ENCODE measurements around the gene UBR7. TPM values are rescaled to one million over a fixed set of nuclear protein-coding genes. Genes with fewer than 3 reads are reported as not detected.
"Not testable (repeated sequence)": the region's sequence is repeated elsewhere in the genome, so short reads cannot be mapped to it uniquely, and the experiment has no call there.

UBR7 gene
- total RNA-seq, 1 experiment from 2014 or later = 55.8 TPM

DNA sequence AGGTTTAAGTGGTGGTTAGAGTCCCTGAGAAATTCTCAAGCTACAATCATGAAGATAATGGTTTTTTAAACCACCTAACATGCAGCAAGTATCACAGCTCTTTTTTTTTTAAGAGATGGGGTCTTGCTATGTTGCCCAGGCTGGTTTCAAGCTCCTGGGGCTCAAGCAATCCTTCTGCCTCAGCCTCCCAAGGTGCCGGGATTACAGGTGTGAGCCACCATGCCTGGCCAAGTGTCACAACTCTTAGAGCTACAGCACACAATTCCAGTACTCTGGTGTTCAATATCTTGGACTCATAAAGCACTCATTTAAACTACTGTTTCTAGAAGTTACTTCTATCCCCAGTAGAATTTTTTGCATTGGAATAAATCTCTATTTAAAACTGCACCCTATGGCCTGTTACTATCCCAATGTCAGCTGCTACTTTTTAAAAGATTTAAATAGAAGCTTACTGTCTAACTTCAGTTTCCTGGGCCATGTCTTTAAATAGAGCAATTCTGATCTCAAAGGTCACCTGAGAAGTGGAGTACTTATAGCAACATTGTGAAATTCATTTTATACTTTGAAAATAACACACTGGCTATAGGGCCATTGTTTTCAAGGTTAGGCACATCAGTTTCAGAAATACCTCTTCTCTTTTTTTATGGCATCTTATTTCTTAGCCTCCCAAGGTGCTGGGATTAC, 11.6 kb upstream of the UBR7 start:
- DNase-seq (ENCODE audit: low spot score) = no peak

DNA sequence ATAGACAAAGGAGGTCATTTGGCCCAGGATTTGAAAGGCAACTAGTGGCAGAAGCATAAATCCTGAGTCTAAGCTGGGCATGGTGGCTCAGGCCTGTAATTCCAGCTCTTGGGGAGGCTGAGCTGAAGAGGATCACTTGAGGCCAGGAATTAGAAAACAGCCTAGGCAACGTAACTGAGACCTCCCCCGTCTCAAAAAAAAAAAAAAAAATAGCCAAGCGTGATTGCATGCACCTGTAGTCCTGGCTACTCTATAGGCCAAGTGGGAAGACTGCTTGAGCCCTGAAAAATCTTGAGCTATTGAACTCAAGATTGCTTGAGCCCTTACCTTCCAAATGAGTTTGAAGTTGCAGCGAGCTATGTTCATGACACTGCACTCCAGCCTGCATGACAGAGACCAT, 8.0 kb upstream of the UBR7 start:
- no peak for DNase-seq (ENCODE audit: low spot score)

DNA sequence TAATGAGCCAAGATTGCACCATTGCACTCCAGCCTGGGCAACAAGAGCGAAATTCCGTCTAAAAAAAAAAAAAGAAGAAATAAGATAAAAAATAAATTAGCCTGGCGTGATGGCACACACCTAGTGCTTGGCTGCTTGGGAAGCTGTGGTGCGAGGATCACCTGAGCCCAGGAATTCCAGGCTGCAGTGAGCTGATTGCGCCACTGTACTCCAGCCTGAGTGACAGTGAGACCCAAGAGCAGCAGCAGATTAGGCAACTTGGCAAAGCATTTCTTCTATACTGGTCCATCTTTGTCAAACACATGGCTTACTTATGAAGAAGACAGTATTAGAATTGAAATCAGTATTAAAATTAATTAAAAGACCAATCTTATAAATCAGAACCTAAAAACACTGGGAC, 6.5 kb upstream of the UBR7 start:
- no peak for DNase-seq (ENCODE audit: low spot score)

DNA sequence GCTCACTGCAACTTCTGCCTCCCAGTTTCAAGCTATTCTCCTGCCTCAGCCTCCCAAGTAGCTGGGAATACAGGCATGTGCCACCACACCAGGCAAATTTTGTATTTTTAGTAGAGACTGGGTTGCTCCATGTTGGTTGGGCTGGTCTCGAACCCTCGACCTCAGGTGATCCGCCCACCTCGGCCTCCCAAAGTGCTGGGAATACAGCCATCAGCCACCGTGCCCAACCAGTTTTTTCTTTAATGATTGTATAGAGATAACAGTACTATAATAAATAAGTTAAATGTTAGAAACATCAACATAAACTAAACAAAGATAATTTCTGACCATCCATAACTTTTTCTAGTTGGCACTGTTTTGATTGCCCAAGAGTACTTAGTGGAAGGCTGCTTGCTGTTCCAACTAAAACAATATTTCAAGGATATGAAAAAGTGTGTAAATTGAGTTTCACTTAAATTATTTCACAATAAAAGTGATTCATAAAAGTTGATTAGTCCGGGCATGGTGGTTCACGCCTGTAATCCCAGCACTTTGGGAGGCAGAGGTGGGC, 5.8 kb upstream of the UBR7 start:
- no peak for DNase-seq (ENCODE audit: low spot score)

DNA sequence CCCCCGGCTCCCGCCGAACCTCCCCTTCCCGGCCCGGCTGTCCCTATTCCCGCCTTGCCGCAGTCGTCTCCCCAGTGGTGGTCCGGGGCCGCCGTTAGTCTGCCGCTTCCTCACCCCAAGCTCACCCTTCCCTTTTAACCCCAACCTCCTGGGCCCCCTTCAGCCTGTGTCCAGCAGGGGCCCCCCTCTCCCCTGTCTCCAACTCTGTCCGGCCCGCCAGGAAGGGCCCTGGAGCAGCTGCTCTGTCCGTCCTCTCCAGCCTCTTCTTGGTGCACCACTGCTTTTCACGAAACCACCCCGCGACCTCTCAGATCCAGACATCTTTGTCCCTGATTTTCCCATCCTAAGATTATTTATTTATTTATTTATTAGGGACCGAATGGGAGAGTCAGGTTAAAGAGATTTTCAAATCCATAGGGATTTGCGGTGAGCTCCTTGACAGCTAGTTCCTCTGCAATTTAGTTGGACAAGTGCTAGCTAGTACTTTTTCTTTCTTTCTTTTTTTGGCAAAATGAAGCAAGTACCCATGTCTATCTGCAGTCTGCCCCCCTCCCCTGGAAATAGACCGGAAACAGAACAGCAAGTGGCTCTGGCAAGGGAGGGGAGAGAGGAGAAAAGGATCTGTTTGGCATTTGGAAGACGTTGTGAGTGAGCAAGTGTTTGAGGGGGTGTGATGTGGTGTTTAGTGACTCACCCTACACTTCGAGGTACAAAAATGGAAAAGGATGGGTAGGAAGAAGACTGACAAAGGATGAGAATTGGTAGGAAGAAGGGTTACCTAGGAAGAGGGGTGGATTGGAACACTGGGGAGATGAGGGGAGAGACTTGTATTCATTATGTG, 632 bp downstream of the UBR7 start:
- DNase-seq (ENCODE audit: low spot score) = peak; percentile 55

DNA sequence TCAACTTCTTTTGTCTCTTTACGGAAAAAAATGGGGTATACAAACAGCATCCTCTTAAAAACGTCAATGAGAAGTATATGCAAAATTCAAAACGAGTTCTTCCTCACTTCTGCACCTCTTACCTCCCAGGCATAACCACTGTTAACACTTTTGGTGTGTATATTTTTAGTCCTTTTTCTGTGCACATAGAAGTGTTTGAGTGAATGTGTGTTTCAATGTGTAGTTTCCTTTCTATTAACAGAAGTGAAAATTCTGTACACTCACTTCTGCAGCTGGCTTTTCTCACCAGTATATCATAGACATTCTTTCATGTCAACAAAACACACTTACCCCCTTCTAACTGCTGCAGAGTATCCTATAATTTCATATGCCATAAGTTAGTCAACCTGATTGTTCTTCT, 5.4 kb downstream of the UBR7 start:
- DNase-seq (ENCODE audit: low spot score) = no peak

DNA sequence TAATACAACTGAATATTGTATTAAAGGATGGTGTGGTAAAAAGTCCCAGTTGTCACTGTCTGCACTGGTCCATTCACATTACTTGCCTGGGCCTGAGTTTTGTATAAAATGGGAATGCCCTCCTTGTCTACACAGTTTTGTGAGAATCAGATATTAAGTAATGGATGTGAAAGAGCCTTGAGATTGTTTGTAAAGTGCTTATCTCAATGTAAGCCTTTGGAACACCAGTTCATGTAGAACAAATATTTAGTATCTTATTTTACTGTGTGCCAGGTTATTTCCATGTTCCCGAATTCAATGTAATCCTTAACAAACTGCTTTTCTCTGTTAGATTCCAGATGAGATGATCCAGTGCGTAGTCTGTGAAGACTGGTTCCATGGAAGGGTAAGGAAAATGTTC, 7.5 kb downstream of the UBR7 start:
- no peak for DNase-seq (ENCODE audit: low spot score)

DNA sequence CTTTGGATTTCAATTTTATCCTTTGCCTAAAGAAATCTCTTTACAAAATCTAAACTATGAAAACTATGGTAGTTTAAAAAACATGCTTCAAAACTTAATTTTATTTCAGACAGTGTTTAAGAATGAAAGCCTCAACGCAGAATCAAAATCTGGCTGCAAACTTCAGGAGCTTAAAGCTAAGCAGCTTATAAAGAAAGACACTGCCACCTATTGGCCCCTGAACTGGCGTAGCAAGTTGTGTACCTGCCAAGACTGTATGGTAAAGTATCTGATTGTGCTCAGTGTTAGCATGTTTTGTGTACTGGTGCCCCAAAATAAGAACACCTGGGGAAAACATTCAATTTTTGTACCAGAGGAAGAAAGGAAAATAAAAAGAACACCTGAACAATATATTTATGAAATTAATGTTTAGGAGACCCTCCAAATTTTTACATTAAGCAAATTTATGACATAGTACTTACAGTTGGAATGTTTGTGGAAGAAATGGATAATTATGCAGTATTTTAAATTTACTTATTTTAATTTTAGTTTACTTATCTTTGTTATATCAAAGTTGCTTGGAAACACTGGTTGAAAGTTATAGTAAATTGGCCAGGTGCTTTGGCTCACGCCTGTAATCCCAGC, 12.2 kb downstream of the UBR7 start:
- peak; percentile 48 for DNase-seq (ENCODE audit: low spot score)

DNA sequence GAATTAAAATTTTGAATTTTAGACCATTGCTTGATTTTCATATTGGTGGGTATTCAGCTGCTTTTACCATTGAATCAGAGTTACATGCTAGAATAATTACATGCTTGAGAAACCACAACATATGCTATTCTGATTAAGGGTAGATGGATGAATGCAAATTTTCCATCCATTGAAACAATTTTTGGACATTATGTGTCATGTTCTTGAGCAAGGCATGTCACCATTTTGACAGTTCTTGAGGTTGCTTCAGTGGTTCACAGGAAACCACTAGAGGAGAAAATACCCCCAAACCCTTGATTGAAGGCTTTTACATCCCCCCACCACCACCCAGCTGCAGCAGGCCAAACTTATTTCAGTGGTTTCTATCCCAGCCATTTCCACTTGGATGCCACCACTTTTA, 13.5 kb downstream of the UBR7 start:
- DNase-seq (ENCODE audit: low spot score) = no peak

DNA sequence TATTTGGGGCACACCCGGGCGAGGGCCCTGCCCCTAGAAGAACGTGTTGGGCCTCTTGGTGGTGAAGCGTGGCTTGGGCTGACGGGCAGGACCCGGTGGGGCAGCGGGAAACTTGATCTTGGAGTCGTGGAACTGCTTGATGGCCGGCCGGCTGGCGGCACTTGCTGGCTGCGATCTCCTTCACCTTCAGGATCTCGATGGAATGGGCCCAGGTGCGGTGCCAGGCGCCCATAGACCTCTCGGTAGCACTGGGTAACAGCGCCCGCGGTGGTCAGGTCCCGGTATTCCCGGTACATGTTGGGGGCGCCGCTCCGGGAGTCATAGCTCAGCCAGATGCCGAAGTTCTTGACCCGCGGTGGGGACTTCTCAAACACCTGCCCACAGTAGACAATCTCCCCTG, 16.5 kb downstream of the UBR7 start:
- no peak for DNase-seq (ENCODE audit: low spot score)

DNA sequence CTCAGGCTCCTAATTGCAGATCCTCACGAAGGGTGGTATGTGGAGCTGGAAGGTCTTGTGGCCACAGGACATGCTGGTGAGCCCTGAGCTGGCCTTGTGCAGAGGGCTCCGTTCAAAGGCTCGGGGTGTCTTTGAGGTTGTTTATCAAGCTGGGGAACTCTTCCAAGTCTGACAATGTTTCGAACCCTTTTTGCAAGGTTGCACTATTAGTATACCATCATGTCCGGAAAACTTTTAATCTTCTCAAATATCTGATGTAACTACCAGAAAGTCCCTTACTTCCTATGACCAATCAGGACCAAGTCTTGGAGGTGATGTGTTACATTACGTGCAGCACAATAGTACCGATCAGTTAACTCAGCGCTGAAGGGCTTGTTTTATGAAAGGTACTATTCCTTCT, 21.5 kb downstream of the UBR7 start:
- no peak for DNase-seq (ENCODE audit: low spot score)

DNA sequence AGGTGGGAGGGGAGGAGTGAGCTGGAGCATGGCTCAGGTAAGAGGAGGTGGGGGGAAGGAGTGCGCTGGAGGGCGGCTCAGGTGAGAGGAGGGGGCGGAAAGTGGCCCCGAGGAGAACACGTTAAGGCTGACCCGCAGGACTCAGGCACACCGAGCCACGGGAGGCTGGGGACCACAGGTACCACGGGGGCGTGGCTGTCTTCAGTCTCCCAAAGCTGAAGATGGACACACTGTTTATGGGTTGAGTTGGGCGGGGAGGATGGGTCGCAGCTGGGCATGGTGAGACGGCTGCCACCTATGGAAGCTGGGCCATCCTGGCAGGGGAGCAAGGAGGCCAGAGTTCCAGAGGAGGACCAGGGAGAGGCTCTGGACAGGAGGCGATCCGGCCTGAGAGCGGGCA, 23.5 kb downstream of the UBR7 start:
- no peak for DNase-seq (ENCODE audit: low spot score)

DNA sequence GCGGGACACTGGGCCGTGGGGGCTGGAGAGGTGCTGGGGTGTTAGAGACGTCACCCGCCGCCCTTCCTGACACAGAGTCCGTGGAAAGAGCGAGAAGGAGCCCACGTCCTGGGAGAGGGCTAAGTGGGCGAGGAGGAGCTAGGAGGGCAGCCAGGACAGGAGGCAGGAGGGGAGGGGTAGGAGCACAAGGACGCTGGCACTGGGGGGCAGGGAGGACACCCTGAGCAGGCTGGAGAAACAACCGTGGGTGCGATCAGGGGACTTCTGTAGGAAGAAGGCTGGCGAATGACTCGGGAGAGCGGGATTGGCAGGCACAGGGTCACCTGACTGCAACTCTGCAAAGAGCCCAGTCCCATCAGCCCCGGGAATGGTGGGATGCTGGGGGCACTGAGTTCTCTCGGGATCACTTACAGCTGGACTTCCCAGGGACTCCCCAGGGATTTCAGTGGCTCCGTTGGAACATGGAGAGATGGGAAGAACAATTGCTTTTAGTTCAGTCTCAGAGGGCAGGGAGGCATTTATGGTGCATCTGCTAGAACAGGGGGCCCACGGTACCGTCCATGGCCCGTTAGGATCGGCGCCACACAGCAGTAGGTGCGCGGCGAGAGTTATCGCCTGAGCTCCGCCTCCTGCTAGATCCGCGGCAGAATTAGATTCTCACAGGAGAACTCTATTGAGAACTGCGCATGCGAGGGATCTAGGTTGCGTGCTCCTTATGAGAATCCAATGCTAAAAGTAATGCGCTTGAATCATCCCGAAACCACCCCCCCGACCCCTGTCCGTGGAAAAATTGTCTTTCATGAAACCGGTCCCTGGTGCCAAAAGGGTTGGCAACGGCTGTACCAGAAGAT, 24.3 kb downstream of the UBR7 start:
- no peak for DNase-seq (ENCODE audit: low spot score)

DNA sequence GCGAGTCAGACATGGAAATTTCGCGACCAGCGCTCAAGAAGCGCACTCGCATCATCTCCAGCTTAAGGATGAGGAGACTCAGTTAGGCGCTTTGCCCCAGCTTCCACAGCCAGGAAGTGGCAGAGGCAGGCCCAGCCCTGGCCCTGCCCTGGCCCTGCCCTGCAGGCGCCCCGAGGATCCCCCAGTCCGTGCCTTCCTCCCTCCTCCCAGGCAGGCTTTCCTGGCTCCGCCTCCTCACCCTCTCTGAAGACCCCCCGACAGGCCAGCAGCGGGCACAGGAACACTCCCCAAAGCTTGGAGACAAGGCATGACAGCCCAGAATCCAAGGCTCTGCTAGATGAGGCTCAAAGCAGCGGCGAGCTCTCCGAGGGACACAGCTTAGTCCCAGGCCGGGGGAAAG, 25.1 kb downstream of the UBR7 start:
- DNase-seq (ENCODE audit: low spot score) = no peak

DNA sequence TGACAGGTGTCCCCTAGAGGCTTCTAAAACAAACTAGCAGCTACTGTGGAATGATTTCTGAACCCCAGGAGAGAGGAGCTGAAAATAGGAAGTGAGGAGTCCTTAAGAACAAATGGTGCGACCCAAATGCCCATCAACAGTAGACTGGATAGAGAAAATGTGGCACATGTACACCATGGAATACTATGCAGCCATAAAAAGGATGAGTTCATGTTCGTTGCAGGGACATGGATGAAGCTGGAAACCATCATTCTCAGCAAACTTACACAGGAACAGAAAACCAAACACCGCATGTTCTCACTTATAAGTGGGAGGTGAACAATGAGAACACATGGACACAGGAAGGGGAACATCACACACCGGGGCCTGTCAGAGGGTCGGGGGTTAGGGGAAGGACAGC, 26.0 kb downstream of the UBR7 start:
- not testable (repeated sequence) for DNase-seq (ENCODE audit: low spot score)

DNA sequence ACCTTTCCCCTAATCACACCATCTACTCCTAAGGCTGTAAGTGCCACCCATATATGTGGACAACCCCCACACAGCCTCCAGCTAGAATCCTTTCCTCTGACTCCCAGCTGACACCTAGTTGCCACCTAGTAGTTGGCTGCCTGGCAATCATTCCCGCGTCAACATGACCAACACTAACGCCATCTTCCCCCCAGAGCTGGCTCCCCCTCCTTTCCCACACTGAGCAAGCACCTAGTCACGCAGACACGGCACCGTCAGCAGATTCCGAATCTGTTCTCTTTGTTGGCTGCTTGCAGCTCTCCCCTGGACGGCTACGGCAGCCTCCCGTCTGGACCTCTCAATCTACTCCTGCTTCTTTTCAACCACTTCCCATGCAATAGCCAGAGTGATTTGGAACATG, 27.7 kb downstream of the UBR7 start:
- no peak for DNase-seq (ENCODE audit: low spot score)

DNA sequence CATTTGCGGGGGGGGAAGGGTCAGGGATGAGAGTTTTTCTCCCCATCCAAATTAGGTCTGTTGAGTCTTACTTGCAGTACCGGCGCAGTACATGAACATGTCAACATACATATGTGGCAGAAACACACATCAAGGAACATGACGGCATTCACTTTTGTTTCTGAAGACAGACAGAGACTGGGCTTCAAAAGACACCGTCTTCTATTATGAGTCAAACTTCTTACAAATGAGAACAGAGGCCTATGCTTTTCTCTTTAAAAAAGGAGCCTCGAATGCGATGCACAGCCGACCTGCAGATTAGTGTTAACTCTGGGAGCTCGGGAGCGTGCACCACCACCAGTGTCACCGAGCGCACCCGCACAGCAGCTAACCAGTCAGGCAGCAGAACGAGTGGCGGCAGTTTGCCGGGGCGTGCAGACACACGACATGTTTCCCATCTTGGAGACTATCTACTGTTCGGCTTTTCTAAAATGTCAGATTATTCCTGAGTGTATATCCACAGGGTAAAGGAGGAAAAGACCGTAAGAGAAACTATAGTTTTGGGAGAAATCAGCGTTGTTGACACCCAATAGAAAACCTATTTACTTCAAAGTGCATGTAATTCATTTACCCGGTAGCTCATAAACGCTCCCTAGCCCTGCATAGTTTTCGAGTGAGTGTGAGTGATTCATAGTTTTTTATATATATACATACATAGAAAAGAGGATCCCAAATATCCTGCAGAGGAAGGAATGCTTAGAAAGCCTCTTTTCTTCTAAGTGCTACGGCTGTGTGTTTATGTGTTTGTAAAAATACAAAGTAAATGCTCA, 33.0 kb downstream of the UBR7 start:
- peak; percentile 75 for DNase-seq (ENCODE audit: low spot score)

DNA sequence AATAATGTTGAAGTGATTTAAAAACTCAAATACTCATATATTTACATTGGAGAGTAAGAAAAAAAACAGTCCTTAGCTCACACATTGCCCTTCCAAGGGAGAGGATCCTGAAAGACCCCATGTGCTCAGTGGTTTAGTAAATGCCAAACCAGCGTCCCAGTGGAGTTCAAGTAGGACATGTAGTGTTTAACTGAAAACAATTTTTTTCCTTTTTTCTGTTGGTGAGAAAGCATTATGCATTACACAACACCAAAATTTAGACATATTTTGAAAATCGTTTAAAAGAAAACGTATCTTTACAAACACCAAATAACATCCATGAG, 33.6 kb downstream of the UBR7 start:
- DNase-seq (ENCODE audit: low spot score) = no peak

DNA sequence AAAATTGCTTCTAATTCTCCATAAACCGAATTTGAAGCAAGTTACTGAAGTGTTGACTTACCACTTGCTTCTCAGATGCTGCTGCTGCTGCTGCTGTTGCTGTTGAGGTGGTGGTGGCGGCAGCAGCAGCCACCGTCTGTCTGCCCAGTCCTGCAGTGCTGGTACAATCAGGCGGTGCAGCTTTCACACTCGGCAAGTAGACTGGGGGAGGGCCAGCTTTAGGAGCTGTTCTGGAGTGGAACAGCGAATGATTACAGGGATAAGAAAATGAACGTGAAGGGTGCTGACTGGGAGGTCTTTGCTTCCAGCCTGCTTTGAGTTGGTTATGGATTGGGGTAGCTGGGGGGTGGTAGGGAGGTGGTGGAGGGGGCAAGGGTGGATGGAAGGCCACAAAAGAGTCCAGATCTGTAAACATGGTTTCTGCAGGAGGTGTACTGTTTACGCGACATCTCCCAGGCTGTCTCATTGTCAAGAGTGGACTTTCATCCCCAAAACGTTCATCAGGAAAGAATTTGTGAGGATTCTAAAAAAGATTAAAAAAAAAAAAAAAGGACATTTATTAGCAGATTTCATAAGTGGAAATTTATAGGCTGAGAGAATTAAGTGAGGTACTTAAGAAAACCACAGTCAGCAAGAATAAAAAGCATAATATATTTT, 38.8 kb downstream of the UBR7 start:
- no peak for DNase-seq (ENCODE audit: low spot score)

DNA sequence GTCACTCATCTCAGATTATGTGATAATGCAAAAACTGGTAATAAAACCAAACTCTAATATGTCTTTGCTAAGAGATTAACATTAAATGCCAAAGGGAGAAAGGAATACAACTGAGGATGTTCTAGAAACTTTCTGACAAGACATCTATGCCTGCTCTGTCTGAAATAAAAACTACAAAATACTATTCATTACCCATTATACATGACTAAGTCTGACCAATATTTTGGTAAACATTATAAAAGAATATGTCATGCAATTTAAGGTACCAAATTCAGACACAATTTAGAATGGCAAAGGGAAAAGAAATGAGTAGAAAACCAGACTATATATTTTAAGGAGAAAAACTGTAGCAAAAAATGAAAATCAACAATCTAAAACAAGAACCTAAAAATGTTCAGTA, 39.5 kb downstream of the UBR7 start:
- no peak for DNase-seq (ENCODE audit: low spot score)
